Osteocyte (in vitro differentiated cells): Measurements from ENCODE around the gene TFAM. TPM values are rescaled to one million over a fixed set of nuclear protein-coding genes. Genes with fewer than 3 reads are reported as not detected.

ENCODE experiments used
- DNase-seq: peaks from one replicate; pipeline ENCODE4 v3.0.0; 2021; ENCODE audit warnings: mixed read lengths; ENCODE audit not compliant: unreplicated experiment; ENCODE audit errors: extremely low spot score
- H3K27ac Mint-ChIP-seq: one replicate; pipeline ENCODE4 v1.8.0; 2021; ENCODE audit warnings: mild to moderate bottlenecking, mixed read lengths; ENCODE audit not compliant: unreplicated experiment
- H3K27me3 Mint-ChIP-seq: one replicate; pipeline ENCODE4 v1.8.0; 2021; ENCODE audit warnings: mixed read lengths; ENCODE audit not compliant: unreplicated experiment
- H3K36me3 Mint-ChIP-seq: one replicate; pipeline ENCODE4 v1.8.0; 2021; ENCODE audit warnings: mixed read lengths; ENCODE audit not compliant: unreplicated experiment
- H3K4me1 Mint-ChIP-seq: one replicate; pipeline ENCODE4 v1.8.0; 2021; ENCODE audit warnings: mixed read lengths; ENCODE audit not compliant: unreplicated experiment
- H3K4me3 Mint-ChIP-seq: one replicate; pipeline ENCODE4 v1.8.0; 2021; ENCODE audit warnings: mild to moderate bottlenecking, moderate library complexity, mixed read lengths; ENCODE audit not compliant: unreplicated experiment
- H3K9me3 Mint-ChIP-seq: one replicate; pipeline ENCODE4 v1.8.0; 2021; ENCODE audit warnings: mixed read lengths; ENCODE audit not compliant: unreplicated experiment
- CTCF ChIP-seq: fragments of 200-600 bp; sonication (generic); IDR thresholded peaks from 2 replicates; pipeline ENCODE4 v1.5.0; 2021; ENCODE audit warnings: antibody characterized with exemption, mild to moderate bottlenecking, moderate library complexity
- total RNA-seq: library from RNA; stranded (reverse); gene quantifications from 2 replicates; pipeline ENCODE4 v1.2.1, GENCODE V29; 2021

The TFAM gene
- total RNA-seq, 1 donor from 2014 or later = 19.6 TPM

GRCh38 chr10:58360412-58361004 lies 24.7 kb upstream of the TFAM start:
- TF ChIP-seq CTCF = no peak
- Mint-ChIP-seq H3K27ac (no peak overlapping the region), H3K4me1 (peaks cover 12% of the 10 kb centered on the region), H3K9me3 (no peaks in the 10 kb centered on the region), H3K27me3 (no peaks in the 10 kb centered on the region), H3K4me3 (no peak overlapping the region), H3K36me3 (peaks cover 27% of the 10 kb centered on the region)
- DNase-seq = no peak

- Mint-ChIP-seq H3K27ac (no peak overlapping the region), H3K27me3 (no peaks in the 10 kb centered on the region), H3K9me3 (no peaks in the 10 kb centered on the region), H3K4me1 (peaks cover 12% of the 10 kb centered on the region), H3K4me3 (no peak overlapping the region), H3K36me3 (peaks cover 29% of the 10 kb centered on the region)
- DNase-seq = no peak
- no peak for TF ChIP-seq CTCF
These were observed 23.9 kb upstream of the TFAM start for GRCh38 chr10:58361353-58361752.

- Mint-ChIP-seq H3K27ac (no peak overlapping the region), H3K36me3 (peaks cover 29% of the 10 kb centered on the region), H3K4me3 (no peak overlapping the region), H3K27me3 (no peaks in the 10 kb centered on the region), H3K4me1 (peaks cover 12% of the 10 kb centered on the region), H3K9me3 (no peaks in the 10 kb centered on the region)
- TF ChIP-seq CTCF = no peak
- DNase-seq = no peak
These were observed 23.0 kb upstream of the TFAM start for GRCh38 chr10:58362027-58362789.

GRCh38 chr10:58367069-58367468 lies 18.1 kb upstream of the TFAM start:
- no peak for TF ChIP-seq CTCF
- Mint-ChIP-seq H3K27ac (no peak overlapping the region), H3K9me3 (no peaks in the 10 kb centered on the region), H3K27me3 (no peaks in the 10 kb centered on the region), H3K4me1 (peaks cover 2% of the 10 kb centered on the region), H3K4me3 (no peak overlapping the region), H3K36me3 (peaks cover 24% of the 10 kb centered on the region)
- DNase-seq = no peak

- no peak for TF ChIP-seq CTCF
- peaks cover 4% of the 10 kb centered on the region for H3K36me3 Mint-ChIP-seq
- H3K27ac Mint-ChIP-seq = no peak overlapping the region
- H3K4me1 Mint-ChIP-seq = no peaks in the 10 kb centered on the region
- no peaks in the 10 kb centered on the region for H3K9me3 Mint-ChIP-seq
- no peaks in the 10 kb centered on the region for H3K27me3 Mint-ChIP-seq
- DNase-seq = no peak
- no peak overlapping the region for H3K4me3 Mint-ChIP-seq
These were observed 13.7 kb upstream of the TFAM start for GRCh38 chr10:58371473-58371872.
